ENCODE results near the gene MARK1.

GRCh38 chr1:220579317-220579716 lies 51.4 kb downstream of the MARK1 start:
- TF ChIP-seq CTCF (IDR thresholded peaks at IDR 0.05) (no peak), EZH2 (IDR thresholded peaks at IDR 0.05; ENCODE audit: borderline replicate concordance, insufficient read depth, low read depth, low read length, poor library complexity, severe bottlenecking) (no peak)

Data from B cell (primary cell).